ENCODE results near the gene CEP112. TPM values are rescaled to one million over a fixed set of nuclear protein-coding genes. Genes with fewer than 3 reads are reported as not detected.

The CEP112 gene
- total and polyA plus RNA-seq, 8 donors: 15.1 to 23.8 (median 19.7) TPM

DNA sequence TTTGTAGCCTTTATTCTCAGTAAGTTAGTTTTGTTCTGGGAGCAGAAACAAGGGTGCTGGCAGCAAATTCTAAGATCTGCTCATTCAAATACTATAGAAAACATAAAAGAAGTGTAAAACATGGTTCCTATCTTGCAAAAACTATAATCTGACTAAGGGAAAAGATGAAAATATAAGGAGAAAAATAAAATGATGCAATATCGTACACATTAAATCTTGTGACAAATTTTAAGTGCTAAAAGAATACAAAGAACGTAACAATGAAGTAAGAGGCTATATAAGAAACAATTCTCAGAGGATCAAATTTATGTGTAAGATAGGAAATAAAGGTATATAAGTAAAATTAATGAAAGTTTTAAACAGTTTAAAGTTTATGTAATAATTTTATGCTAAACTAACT, 224.6 kb downstream of the CEP112 start:
- H3K4me1 ChIP-seq: no peaks in the 10 kb centered on the region
- H3K36me3 ChIP-seq: no peaks in the 10 kb centered on the region
- peaks cover 0 to 16% of the 10 kb centered on the region in 2 donors for H3K9me3 ChIP-seq
- H3K4me3 ChIP-seq: no peak overlapping the region
- intact Hi-C loops (cut with DNase I): no loop called here
- no peak overlapping the region for H3K27ac ChIP-seq
- H3K27me3 ChIP-seq: no peaks in the 10 kb centered on the region
- no peak for DNase-seq
- ATAC-seq: no peak
- TF ChIP-seq, protein P1, sequence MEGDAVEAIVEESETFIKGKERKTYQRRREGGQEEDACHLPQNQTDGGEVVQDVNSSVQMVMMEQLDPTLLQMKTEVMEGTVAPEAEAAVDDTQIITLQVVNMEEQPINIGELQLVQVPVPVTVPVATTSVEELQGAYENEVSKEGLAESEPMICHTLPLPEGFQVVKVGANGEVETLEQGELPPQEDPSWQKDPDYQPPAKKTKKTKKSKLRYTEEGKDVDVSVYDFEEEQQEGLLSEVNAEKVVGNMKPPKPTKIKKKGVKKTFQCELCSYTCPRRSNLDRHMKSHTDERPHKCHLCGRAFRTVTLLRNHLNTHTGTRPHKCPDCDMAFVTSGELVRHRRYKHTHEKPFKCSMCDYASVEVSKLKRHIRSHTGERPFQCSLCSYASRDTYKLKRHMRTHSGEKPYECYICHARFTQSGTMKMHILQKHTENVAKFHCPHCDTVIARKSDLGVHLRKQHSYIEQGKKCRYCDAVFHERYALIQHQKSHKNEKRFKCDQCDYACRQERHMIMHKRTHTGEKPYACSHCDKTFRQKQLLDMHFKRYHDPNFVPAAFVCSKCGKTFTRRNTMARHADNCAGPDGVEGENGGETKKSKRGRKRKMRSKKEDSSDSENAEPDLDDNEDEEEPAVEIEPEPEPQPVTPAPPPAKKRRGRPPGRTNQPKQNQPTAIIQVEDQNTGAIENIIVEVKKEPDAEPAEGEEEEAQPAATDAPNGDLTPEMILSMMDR (IDR thresholded peaks at IDR 0.05): no peak

DNA sequence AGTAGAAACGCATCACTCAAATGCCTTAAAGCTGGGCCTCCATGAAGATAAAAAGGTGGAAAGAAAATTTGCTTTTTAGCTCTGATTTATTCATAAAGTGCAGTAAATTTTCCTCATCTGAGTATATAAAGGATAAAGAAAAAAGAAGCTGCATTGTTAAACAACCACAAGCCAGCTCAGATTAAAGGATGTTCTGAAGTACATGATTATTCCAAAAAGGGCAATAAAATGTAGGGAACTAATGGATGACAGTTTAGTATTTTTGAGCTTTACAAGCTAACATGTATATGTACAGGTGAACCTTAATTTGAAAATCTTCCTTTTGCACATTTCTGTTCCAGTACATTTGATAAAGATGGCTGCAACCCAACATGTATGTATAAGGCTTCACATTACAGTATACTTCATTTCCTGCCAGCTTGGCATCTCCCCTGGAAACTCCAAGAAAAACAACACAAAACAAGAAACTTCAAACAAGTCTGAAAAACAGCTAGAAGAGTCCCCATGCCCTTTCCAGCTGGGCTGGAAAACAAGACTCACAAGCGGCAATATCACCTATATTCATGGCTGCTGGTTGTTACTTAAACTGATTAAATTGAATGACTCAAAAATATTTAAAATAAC, 225.7 kb downstream of the CEP112 start:
- H3K4me3 ChIP-seq: no peak overlapping the region
- TF ChIP-seq, protein P1 (IDR thresholded peaks at IDR 0.05): no peak
- H3K4me1 ChIP-seq: no peaks in the 10 kb centered on the region
- DNase-seq: peak in 1 of 4 donors; percentile 26
- peaks cover 0 to 16% of the 10 kb centered on the region in 2 donors for H3K9me3 ChIP-seq
- no peak for ATAC-seq
- H3K27me3 ChIP-seq: no peaks in the 10 kb centered on the region
- no peaks in the 10 kb centered on the region for H3K36me3 ChIP-seq
- no peak overlapping the region for H3K27ac ChIP-seq
- intact Hi-C loops (cut with DNase I): no loop called here

DNA sequence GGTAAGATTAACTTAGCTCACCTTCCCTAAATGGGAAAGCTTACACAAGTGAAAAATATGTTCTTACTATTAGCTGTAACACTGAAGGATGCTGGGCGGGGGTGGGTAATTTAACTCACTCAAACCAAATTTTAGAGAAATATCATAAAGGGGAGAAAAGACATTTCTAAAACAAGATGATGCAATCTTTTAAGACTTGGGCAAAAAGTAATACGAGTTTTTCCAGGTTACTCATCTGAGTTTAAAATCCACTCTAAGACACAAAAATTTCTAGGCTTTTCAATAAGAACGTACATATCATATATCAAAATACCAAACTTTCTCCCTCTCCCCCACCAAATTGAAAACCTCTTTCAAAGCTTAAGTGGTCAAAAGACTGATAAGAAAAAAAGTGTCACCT, 228.8 kb downstream of the CEP112 start:
- TF ChIP-seq, protein P1 (IDR thresholded peaks at IDR 0.05): no peak
- Histone ChIP-seq H3K27me3 (no peaks in the 10 kb centered on the region), H3K9me3 (peaks cover 0 to 15% of the 10 kb centered on the region in 2 donors), H3K36me3 (peaks cover 0 to 13% of the 10 kb centered on the region in 2 donors), H3K27ac (no peak overlapping the region), H3K4me1 (no peaks in the 10 kb centered on the region), H3K4me3 (no peak overlapping the region)
- intact Hi-C loops (cut with DNase I): no loop called here
- no peak for ATAC-seq
- no peak for DNase-seq

DNA sequence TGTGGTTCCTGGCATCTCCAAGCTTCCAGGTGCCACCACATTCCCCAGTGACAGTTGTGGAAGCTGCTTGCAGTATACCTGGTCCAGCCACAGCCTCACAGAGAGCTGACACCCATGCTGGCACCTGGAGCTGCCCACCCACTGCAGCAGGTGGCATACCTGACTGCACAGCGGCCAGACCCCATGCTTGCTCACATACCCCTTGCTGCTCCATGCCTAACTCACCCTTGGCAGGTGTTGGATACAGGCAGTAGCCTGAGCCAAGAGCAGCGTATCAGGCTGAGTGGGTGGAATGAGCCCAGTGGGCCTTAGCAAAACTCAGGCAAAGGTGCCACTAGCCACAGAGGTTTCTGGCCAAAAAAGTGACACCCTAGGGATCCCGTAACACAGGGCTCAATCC, 232.3 kb downstream of the CEP112 start:
- Histone ChIP-seq H3K4me1 (no peaks in the 10 kb centered on the region), H3K36me3 (peaks cover 0 to 13% of the 10 kb centered on the region in 2 donors), H3K9me3 (peaks cover 0 to 31% of the 10 kb centered on the region in 2 donors), H3K27ac (no peak overlapping the region), H3K27me3 (no peaks in the 10 kb centered on the region), H3K4me3 (no peak overlapping the region)
- no peak for ATAC-seq
- intact Hi-C loops (cut with DNase I): no loop called here
- no peak for DNase-seq
- TF ChIP-seq, protein P1 (IDR thresholded peaks at IDR 0.05): no peak

DNA sequence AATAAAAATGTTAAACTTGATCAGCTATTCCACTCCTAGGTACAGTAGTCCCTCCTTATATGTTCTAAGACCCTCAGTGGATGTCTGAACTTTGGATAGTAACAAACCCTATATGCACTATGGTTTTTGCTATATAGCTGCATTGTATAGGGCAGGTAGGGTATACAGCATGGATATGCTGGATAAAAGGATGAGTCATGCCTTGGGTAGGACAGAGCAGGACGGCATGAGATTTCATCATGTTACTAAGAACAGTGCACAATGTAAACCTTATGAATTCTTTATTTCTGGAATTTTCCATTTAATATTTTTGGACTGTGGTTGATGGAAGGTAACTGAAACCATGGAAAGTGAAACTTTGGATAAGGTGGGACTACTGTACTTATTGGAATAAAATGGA, 235.1 kb downstream of the CEP112 start:
- Histone ChIP-seq H3K9me3 (peaks cover 0 to 32% of the 10 kb centered on the region in 2 donors), H3K27ac (no peak overlapping the region), H3K4me1 (no peaks in the 10 kb centered on the region), H3K36me3 (peaks cover 0 to 13% of the 10 kb centered on the region in 2 donors), H3K4me3 (no peak overlapping the region), H3K27me3 (no peaks in the 10 kb centered on the region)
- ATAC-seq (no peak), DNase-seq (no peak)
- intact Hi-C loops (cut with DNase I): no loop called here
- TF ChIP-seq, protein P1 (IDR thresholded peaks at IDR 0.05): no peak

Data from left lung (tissue), 10 donors.